HL-60 (cell line): Measurements from ENCODE around the gene HPCAL1.

Source experiments
- DNase-seq, 2 experiments: peaks; one replicate each; pipeline ENCODE4 v3.0.0-alpha.2; 2010 to 2020; ENCODE audit warnings: low read depth in 1 of 2, low spot score in 1 of 2
- H3K27ac ChIP-seq: fragments of 250-450 bp; sonication (Bioruptor Pico); replicated peaks from 2 replicates; pipeline ENCODE4 v1.5.1; 2020; ENCODE audit warnings: mild to moderate bottlenecking, moderate library complexity
- H3K27me3 ChIP-seq: fragments of 250-450 bp; sonication (Bioruptor Pico); 2 replicates; pipeline ENCODE4 v1.5.1; 2021; ENCODE audit warnings: mild to moderate bottlenecking, moderate library complexity; ENCODE audit not compliant: insufficient read depth, poor library complexity, severe bottlenecking
- H3K4me3 ChIP-seq: replicated peaks from 2 replicates; pipeline ENCODE4 v1.5.1; 2011; ENCODE audit warnings: mild to moderate bottlenecking, control low read depth, low read length; ENCODE audit not compliant: insufficient read depth
- GABPA ChIP-seq: IDR thresholded peaks from 2 replicates; pipeline ENCODE4 v1.6.1; 2012; ENCODE audit warnings: low read depth
- POLR2AphosphoS5 ChIP-seq: IDR thresholded peaks from 2 replicates; pipeline ENCODE4 v1.6.1; 2012; ENCODE audit warnings: low read depth
- SPI1 ChIP-seq: IDR thresholded peaks from 2 replicates; pipeline ENCODE4 v1.6.1; 2012; ENCODE audit warnings: low read depth, mild to moderate bottlenecking, borderline replicate concordance
- TF ChIP-seq, protein P1 (sequence below): IDR thresholded peaks from 2 replicates; pipeline ENCODE4 v1.6.1; 2012; ENCODE audit warnings: low read depth; ENCODE audit not compliant: insufficient replicate concordance
- TF ChIP-seq, protein P2 (sequence below): IDR thresholded peaks from one replicate; pipeline ENCODE4 v1.5.1; 2011; ENCODE audit warnings: low read length, control low read depth, inconsistent platforms; ENCODE audit not compliant: insufficient read depth

Gene HPCAL1

DNA sequence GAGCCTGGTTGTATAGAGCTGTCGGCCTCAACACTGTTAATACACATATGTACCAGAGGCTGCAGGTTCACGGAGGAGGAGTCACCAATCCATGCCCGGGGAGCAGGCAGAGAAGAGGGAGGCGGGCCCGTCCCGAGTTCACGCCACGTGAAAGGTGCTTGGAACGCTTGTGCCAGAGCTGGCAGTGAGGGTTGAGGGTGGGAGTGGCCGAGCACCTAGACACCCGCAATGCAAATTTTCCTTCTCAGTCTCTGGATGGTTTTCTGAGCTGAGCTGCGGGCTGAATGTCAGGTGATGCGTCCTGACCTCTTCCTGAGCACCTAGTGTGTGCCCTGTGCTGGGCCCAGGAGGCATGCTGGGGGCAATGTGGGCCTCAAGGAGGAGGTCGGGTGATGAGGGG, 93.2 kb downstream of the HPCAL1 start:
- TF ChIP-seq GABPA (no peak), SPI1 (no peak), POLR2AphosphoS5 (no peak)
- TF ChIP-seq, protein P1, sequence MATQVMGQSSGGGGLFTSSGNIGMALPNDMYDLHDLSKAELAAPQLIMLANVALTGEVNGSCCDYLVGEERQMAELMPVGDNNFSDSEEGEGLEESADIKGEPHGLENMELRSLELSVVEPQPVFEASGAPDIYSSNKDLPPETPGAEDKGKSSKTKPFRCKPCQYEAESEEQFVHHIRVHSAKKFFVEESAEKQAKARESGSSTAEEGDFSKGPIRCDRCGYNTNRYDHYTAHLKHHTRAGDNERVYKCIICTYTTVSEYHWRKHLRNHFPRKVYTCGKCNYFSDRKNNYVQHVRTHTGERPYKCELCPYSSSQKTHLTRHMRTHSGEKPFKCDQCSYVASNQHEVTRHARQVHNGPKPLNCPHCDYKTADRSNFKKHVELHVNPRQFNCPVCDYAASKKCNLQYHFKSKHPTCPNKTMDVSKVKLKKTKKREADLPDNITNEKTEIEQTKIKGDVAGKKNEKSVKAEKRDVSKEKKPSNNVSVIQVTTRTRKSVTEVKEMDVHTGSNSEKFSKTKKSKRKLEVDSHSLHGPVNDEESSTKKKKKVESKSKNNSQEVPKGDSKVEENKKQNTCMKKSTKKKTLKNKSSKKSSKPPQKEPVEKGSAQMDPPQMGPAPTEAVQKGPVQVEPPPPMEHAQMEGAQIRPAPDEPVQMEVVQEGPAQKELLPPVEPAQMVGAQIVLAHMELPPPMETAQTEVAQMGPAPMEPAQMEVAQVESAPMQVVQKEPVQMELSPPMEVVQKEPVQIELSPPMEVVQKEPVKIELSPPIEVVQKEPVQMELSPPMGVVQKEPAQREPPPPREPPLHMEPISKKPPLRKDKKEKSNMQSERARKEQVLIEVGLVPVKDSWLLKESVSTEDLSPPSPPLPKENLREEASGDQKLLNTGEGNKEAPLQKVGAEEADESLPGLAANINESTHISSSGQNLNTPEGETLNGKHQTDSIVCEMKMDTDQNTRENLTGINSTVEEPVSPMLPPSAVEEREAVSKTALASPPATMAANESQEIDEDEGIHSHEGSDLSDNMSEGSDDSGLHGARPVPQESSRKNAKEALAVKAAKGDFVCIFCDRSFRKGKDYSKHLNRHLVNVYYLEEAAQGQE: no peak
- TF ChIP-seq, protein P2, sequence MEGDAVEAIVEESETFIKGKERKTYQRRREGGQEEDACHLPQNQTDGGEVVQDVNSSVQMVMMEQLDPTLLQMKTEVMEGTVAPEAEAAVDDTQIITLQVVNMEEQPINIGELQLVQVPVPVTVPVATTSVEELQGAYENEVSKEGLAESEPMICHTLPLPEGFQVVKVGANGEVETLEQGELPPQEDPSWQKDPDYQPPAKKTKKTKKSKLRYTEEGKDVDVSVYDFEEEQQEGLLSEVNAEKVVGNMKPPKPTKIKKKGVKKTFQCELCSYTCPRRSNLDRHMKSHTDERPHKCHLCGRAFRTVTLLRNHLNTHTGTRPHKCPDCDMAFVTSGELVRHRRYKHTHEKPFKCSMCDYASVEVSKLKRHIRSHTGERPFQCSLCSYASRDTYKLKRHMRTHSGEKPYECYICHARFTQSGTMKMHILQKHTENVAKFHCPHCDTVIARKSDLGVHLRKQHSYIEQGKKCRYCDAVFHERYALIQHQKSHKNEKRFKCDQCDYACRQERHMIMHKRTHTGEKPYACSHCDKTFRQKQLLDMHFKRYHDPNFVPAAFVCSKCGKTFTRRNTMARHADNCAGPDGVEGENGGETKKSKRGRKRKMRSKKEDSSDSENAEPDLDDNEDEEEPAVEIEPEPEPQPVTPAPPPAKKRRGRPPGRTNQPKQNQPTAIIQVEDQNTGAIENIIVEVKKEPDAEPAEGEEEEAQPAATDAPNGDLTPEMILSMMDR: no peak
- no peak overlapping the region for H3K4me3 ChIP-seq
- no peak overlapping the region for H3K27ac ChIP-seq
- DNase-seq: no peak
- no peaks in the 10 kb centered on the region for H3K27me3 ChIP-seq

DNA sequence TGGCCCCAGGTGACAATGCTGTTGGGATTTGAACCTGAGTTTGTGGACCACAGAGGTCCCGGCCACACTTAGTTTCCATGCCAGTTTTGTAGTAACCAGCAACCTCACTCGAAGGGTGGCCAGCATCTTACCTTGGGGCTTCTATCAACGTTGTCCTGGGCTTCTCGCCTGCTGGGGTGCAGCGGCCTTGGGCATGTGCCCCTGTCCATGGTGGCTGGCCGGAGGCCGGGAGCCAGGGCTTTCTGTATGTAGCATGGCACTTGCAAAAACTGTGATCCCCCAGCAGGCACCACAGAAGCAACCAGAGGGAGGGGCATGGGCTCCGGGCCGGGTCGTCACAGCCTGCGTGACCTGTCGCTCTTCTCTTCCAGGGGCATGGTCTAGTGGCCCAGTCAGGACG, 93.8 kb downstream of the HPCAL1 start:
- no peak overlapping the region for H3K27ac ChIP-seq
- H3K4me3 ChIP-seq: no peak overlapping the region
- no peaks in the 10 kb centered on the region for H3K27me3 ChIP-seq
- TF ChIP-seq, protein P1: peak; percentile 82
- TF ChIP-seq GABPA: no peak
- no peak for DNase-seq

DNA sequence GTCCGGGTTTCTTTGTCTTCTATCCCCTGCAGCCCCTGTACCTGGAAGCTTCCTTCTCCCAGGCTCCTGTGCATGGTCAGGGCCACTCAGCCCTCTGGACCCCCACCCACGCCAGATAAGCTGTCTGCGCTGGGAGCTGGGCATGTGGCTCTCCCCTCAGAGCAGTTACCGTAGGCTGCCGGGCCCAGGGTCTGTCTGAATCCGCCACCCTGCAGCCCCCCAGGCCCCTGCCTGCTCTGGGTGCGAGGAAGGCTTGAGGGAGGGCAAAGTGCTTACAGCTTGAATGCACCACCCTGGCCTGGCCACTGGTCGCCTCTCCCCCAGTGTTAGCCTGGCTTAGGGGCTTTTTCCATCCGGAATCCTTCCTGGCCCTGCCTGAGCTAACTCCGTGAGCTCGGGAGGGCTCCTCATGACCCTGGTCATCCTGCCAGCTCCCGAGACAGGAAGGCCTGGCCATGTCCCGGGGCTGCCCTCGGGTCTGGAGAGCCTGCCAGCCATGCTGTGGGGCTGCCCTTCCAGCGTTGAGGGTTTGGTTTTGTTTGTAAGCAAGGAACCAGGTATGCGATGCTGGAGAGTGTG, 94.7 kb downstream of the HPCAL1 start:
- H3K4me3 ChIP-seq: no peak overlapping the region
- no peak for TF ChIP-seq POLR2AphosphoS5
- TF ChIP-seq, protein P1: no peak
- TF ChIP-seq, protein P2: no peak
- TF ChIP-seq GABPA: no peak
- TF ChIP-seq SPI1: no peak
- no peaks in the 10 kb centered on the region for H3K27me3 ChIP-seq
- H3K27ac ChIP-seq: no peak overlapping the region
- no peak for DNase-seq
